Endothelial cell of umbilical vein (primary cell): ENCODE results near the gene SMAP1. TPM values are rescaled to one million over a fixed set of nuclear protein-coding genes. Genes with fewer than 3 reads are reported as not detected.

Experiments
- BruUV-seq: library from RNA; stranded (reverse); fragments of 400-500 nt; replicated peaks from 2 replicates; lab custom pipeline; 2021; lab: Mats Ljungman, UMichigan
- CTCF ChIA-PET: fragments of 300-600, 350-600 bp; sonication (Branson Sonifier 250); formaldehyde crosslinking; loops from one replicate; lab custom pipeline; 2021; ENCODE audit warnings: antibody characterized with exemption, inconsistent platforms; lab: Charles Lee
- POLR2A ChIA-PET: fragments of 300-600, 350-600 bp; sonication (Branson Sonifier 250); formaldehyde crosslinking; loops from one replicate; lab custom pipeline; 2021; ENCODE audit warnings: antibody characterized with exemption, inconsistent platforms; lab: Charles Lee
- DNase-seq: peaks from one replicate; pipeline ENCODE4 v3.0.0-alpha.2; 2011; ENCODE audit warnings: low read depth, low spot score
- FAIRE-seq: peaks from 2 replicates; lab custom pipeline; 2011; peaks lifted over from hg19 to GRCh38; lab: Jason Lieb, UNC
- H2AFZ ChIP-seq: 2 replicates; pipeline ENCODE4 v1.6.0; 2012; ENCODE audit warnings: low read depth, low read length, control low read depth, inconsistent platforms
- H3K27ac ChIP-seq: 2 replicates; pipeline ENCODE4 v1.5.1; 2011; ENCODE audit warnings: low read depth, mild to moderate bottlenecking, control low read depth, low read length, moderate library complexity; ENCODE audit not compliant: insufficient read depth
- H3K27me3 ChIP-seq, 2 experiments: 2 replicates each; pipeline versions ENCODE4 v1.6.0 to v1.6.1; 2011; ENCODE audit warnings: low read length in 2 of 2, mixed read lengths in 1 of 2; ENCODE audit not compliant: control insufficient read depth in 2 of 2, insufficient read depth in 2 of 2
- H3K36me3 ChIP-seq, 2 experiments: 2 replicates in 1 of 2; 3 replicates in 1 of 2; pipeline ENCODE4 v1.5.1; 2011; ENCODE audit warnings: low read length in 2 of 2, mild to moderate bottlenecking in 1 of 2, moderate library complexity in 1 of 2; ENCODE audit not compliant: control insufficient read depth in 2 of 2, insufficient read depth in 2 of 2; ENCODE audit errors: extremely low read depth in 1 of 2
- H3K4me1 ChIP-seq: 3 replicates; pipeline ENCODE4 v1.5.1; 2011; ENCODE audit warnings: mild to moderate bottlenecking, low read length; ENCODE audit not compliant: control insufficient read depth, insufficient read depth; ENCODE audit errors: extremely low read depth
- H3K4me2 ChIP-seq: 2 replicates; pipeline ENCODE4 v1.6.1; 2011; ENCODE audit warnings: low read length, control low read depth, mixed read lengths; ENCODE audit not compliant: insufficient read depth
- H3K4me3 ChIP-seq, 3 experiments: fragments of 200-600 bp in 1 of 3; sonication (generic), shearing (Covaris generic) in 1 of 3; replicated peaks in 1 of 3; 2 replicates each; pipeline ENCODE4 v1.5.1; 2011 to 2016; ENCODE audit warnings: control low read depth in 3 of 3, low read length in 3 of 3, mild to moderate bottlenecking in 2 of 3, inconsistent platforms in 1 of 3, low read depth in 1 of 3, moderate library complexity in 1 of 3; ENCODE audit not compliant: insufficient read depth in 1 of 3
- H3K79me2 ChIP-seq: 2 replicates; pipeline ENCODE4 v1.6.0; 2012; ENCODE audit warnings: low read length, inconsistent platforms; ENCODE audit not compliant: control insufficient read depth, insufficient read depth
- H3K9ac ChIP-seq: replicated peaks from 2 replicates; pipeline ENCODE3; 2011; ENCODE audit warnings: low read length, control low read depth; ENCODE audit not compliant: insufficient read depth; ENCODE audit errors: extremely low read depth
- H3K9me1 ChIP-seq: replicated peaks from 3 replicates; pipeline ENCODE4 v1.6.0; 2011; ENCODE audit warnings: mild to moderate bottlenecking, low read length; ENCODE audit not compliant: control insufficient read depth, insufficient read depth; ENCODE audit errors: extremely low read depth
- H3K9me3 ChIP-seq: replicated peaks from 2 replicates; pipeline ENCODE4 v1.5.1; 2012; ENCODE audit warnings: low read length, inconsistent platforms; ENCODE audit not compliant: control insufficient read depth, insufficient read depth
- H4K20me1 ChIP-seq: replicated peaks from 2 replicates; pipeline ENCODE3; 2011; ENCODE audit warnings: mild to moderate bottlenecking, low read length; ENCODE audit not compliant: control insufficient read depth, insufficient read depth; ENCODE audit errors: extremely low read depth
- CTCF ChIP-seq, 2 donors: IDR thresholded peaks; 1 replicate in 1 of 2; 2 replicates in 1 of 2; pipeline ENCODE4 v1.5.1; 2011; ENCODE audit warnings: low read length in 2 of 2, mild to moderate bottlenecking in 2 of 2, moderate library complexity in 2 of 2, control low read depth in 1 of 2, inconsistent platforms in 1 of 2, low read depth in 1 of 2; ENCODE audit not compliant: insufficient read depth in 1 of 2; ENCODE audit errors: extremely low read depth in 1 of 2
- EZH2 ChIP-seq: IDR thresholded peaks from 2 replicates; pipeline ENCODE4 v1.6.1; 2012; ENCODE audit warnings: borderline replicate concordance, low read depth, mild to moderate bottlenecking, moderate library complexity, low read length, inconsistent platforms; ENCODE audit not compliant: severe bottlenecking
- FOS ChIP-seq: IDR thresholded peaks from 2 replicates; pipeline ENCODE4 v1.6.1; 2011; ENCODE audit warnings: mild to moderate bottlenecking, low read length, moderate library complexity, borderline replicate concordance; ENCODE audit not compliant: insufficient read depth
- GATA2 ChIP-seq: IDR thresholded peaks from 2 replicates; pipeline ENCODE4 v1.7.0; 2011; ENCODE audit warnings: low read depth, mild to moderate bottlenecking, moderate library complexity, mixed read lengths, low read length; ENCODE audit not compliant: insufficient read length, insufficient read depth
- JUN ChIP-seq: IDR thresholded peaks from 2 replicates; pipeline ENCODE4 v1.6.1; 2011; ENCODE audit warnings: borderline replicate concordance, low read depth; ENCODE audit not compliant: insufficient read length, insufficient read depth
- MAX ChIP-seq: IDR thresholded peaks from 2 replicates; pipeline ENCODE4 v1.6.1; 2011; ENCODE audit not compliant: insufficient read depth, insufficient read length
- MYC ChIP-seq: IDR thresholded peaks from one replicate; pipeline ENCODE4 v1.6.1; 2011; ENCODE audit warnings: mild to moderate bottlenecking, low read depth, low read length
- POLR2A ChIP-seq: IDR thresholded peaks from 2 replicates; pipeline ENCODE4 v1.6.1; 2012; ENCODE audit warnings: low read depth, mild to moderate bottlenecking, control low read depth, low read length
- POLR2AphosphoS5 ChIP-seq: IDR thresholded peaks from 2 replicates; pipeline ENCODE4 v1.6.1; 2012; ENCODE audit warnings: low read depth, mild to moderate bottlenecking, control low read depth, low read length, moderate library complexity; ENCODE audit not compliant: insufficient read depth
- dilution Hi-C: fragments of 300-500 bp; cut with MboI; formaldehyde crosslinking; loops from one replicate; pipeline ENCODE4 v1.15.0; 2019; ENCODE audit warnings: low sequenced_read_pairs; ENCODE audit not compliant: extremely low pct_ligation_motif_present
- intact Hi-C: fragments of 100-400 bp; cut with micrococcal nuclease; formaldehyde crosslinking; loops from one replicate; pipeline ENCODE4 v1.10.0; 2022
- polyA plus RNA-seq, 4 experiments: library from polyadenylated mRNA; depleted of rRNA in 3 of 4; stranded (reverse) in 3 of 4; unstranded in 1 of 4; fragments of >200 nt; gene quantifications; 2 replicates each; pipeline versions ENCODE4 v1.2.1 to v1.2.3, GENCODE V29; 2011 to 2012; ENCODE audit warnings: missing spikeins in 1 of 4
- total RNA-seq: library from RNA; stranded (reverse); gene quantifications from 2 replicates; pipeline ENCODE4 v1.2.3, GENCODE V29; 2021

The SMAP1 gene
- total and polyA plus RNA-seq, 2 donors (not counting 3 experiments of a cell fraction or from before 2014, with no cell fraction given), result 14.6 to 24.6 TPM

GRCh38 chr6:70900047-70900446 lies 232.4 kb downstream of the SMAP1 start:
- no peak overlapping the region for H3K4me3 ChIP-seq
- intact Hi-C loops (no loop called here), dilution Hi-C loops (no loop called here)
- no peaks in the 10 kb centered on the region for H3K4me1 ChIP-seq
- H3K27ac ChIP-seq, result no peak overlapping the region
- no peaks in the 10 kb centered on the region for H3K79me2 ChIP-seq
- POLR2A ChIA-PET, result no interaction called here
- CTCF ChIA-PET, result interaction anchor here (0.8 to 2.8 kb wide), 4 partner anchors 9 to 26 kb away, joined by 3 to 6 read pairs (median 4); no protein-coding TSS in a partner anchor
- H3K27me3 ChIP-seq, result no peaks in the 10 kb centered on the region
- TF ChIP-seq FOS, result no peak
- TF ChIP-seq MYC, result no peak
- TF ChIP-seq POLR2AphosphoS5, result no peak
- no peak overlapping the region for H3K4me2 ChIP-seq
- H3K9me3 ChIP-seq, result no peaks in the 10 kb centered on the region
- DNase-seq (no peak), FAIRE-seq (no peak)
- H3K9me1 ChIP-seq, result no peaks in the 10 kb centered on the region
- H4K20me1 ChIP-seq, result no peaks in the 10 kb centered on the region
- no peak overlapping the region for H3K9ac ChIP-seq
- H3K36me3 ChIP-seq, result no peaks in the 10 kb centered on the region
- no TSS peak for BruUV-seq
- H2AFZ ChIP-seq, result no peak overlapping the region

DNA sequence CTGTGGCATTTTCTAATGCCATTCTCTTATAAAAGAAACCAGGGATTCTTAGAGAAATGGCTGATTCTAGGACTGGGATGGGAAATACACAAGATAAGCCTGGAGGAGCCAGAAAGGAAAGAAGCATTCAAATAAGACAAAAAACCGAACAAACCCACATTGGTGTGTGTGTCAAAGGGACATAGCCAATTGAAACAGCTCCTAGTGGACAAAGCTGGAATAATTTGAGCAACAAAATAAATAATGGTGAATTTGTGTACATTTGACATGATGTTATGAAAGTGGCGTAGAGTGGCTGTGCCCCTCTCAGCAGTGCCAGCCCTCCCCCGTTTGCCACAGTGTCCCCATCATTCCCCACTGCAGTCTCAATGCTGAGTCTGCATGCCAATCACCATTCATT lies 233.6 kb downstream of the SMAP1 start:
- TF ChIP-seq POLR2A, result no peak
- no peak for TF ChIP-seq MYC
- no peak for TF ChIP-seq FOS
- TF ChIP-seq GATA2, result no peak
- TF ChIP-seq EZH2, result no peak
- TF ChIP-seq JUN, result no peak
- no peak for TF ChIP-seq CTCF (IDR thresholded peaks at IDR 0.05; ENCODE audit: extremely low read depth in 1 of 2, insufficient read depth in 1 of 2, low read depth in 1 of 2, low read length in 2 of 2)
- TF ChIP-seq POLR2AphosphoS5, result no peak
- TF ChIP-seq MAX, result no peak
- no peaks in the 10 kb centered on the region for H3K9me1 ChIP-seq

More for the DNA sequence above, 233.6 kb downstream of the SMAP1 start:
- H3K9ac ChIP-seq, result no peak overlapping the region
- FAIRE-seq (no peak), DNase-seq (no peak)
- no peaks in the 10 kb centered on the region for H3K9me3 ChIP-seq
- no peaks in the 10 kb centered on the region for H3K36me3 ChIP-seq
- no peak overlapping the region for H3K4me2 ChIP-seq
- H3K79me2 ChIP-seq, result no peaks in the 10 kb centered on the region
- ChIA-PET POLR2A (no interaction called here), CTCF (interaction anchor here (0.6 to 1.5 kb wide), 6 partner anchors 10 to 215 kb away, joined by 3 to 6 read pairs (median 3); no protein-coding TSS in a partner anchor)
- H2AFZ ChIP-seq, result no peak overlapping the region
- no peak overlapping the region for H3K4me3 ChIP-seq
- intact Hi-C loops, result no loop called here
- BruUV-seq, result no TSS peak
- H3K27me3 ChIP-seq, result no peaks in the 10 kb centered on the region
- dilution Hi-C loops, result no loop called here
- H3K4me1 ChIP-seq, result no peaks in the 10 kb centered on the region
- H4K20me1 ChIP-seq, result no peaks in the 10 kb centered on the region
- H3K27ac ChIP-seq, result no peak overlapping the region
